Measurements from ENCODE around the gene PPP3CA.
A peak's percentile ranks its signal among the peaks of the same experiment; 100 is the strongest.

The PPP3CA gene

DNA sequence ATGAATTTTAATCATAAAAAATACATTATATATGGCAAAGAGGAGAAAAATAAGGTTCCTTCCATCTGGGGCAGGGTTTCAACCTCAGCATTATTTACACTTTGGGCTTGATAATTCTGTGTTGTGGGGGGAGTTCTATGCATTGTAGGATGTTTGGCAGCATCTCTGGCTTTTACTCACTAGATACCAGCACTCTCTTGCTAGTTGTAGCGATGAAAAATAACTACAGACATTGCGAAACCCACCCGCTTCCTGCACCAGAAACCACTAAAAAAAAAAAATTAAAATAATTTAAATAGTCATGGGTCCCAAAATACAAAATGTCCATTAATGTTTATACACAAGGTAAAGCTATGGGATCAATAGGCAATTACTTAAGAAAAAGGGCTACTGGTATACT, 52.7 kb downstream of the PPP3CA start:
- TF ChIP-seq, protein P1, sequence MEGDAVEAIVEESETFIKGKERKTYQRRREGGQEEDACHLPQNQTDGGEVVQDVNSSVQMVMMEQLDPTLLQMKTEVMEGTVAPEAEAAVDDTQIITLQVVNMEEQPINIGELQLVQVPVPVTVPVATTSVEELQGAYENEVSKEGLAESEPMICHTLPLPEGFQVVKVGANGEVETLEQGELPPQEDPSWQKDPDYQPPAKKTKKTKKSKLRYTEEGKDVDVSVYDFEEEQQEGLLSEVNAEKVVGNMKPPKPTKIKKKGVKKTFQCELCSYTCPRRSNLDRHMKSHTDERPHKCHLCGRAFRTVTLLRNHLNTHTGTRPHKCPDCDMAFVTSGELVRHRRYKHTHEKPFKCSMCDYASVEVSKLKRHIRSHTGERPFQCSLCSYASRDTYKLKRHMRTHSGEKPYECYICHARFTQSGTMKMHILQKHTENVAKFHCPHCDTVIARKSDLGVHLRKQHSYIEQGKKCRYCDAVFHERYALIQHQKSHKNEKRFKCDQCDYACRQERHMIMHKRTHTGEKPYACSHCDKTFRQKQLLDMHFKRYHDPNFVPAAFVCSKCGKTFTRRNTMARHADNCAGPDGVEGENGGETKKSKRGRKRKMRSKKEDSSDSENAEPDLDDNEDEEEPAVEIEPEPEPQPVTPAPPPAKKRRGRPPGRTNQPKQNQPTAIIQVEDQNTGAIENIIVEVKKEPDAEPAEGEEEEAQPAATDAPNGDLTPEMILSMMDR (IDR thresholded peaks at IDR 0.05; ENCODE audit: low read depth, low read length) = no peak
- no peak for TF ChIP-seq POLR2A (IDR thresholded peaks at IDR 0.05; ENCODE audit: extremely low read depth, insufficient read length)
- TF ChIP-seq, protein P2, sequence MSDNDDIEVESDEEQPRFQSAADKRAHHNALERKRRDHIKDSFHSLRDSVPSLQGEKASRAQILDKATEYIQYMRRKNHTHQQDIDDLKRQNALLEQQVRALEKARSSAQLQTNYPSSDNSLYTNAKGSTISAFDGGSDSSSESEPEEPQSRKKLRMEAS (IDR thresholded peaks at IDR 0.05; ENCODE audit: low read depth, low read length) = no peak
- TF ChIP-seq MYC (IDR thresholded peaks at IDR 0.05; ENCODE audit: low read depth, low read length) = no peak
- H3K4me3 ChIP-seq (ENCODE audit: low read depth, low read length) = no peak overlapping the region
- DNase-seq (ENCODE audit: low read depth) = peak; percentile 50

DNA sequence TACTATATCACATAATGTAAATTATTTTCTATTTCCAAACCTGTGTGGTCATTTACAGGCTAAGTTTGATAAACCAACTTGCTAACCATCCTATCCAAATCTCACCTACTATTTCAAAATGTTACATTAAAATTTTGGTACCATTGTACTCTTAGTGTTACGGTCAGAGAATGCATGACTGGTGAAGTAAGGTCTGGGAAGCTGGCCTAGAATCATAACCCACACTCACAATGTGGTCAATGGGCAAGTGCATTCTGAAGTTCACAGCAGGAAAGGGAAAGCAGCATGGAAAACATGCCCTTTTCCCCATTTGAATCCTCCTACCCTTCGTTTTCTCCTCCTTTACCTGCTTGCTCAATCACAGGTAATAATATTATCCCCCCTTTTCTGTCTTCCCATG, 54.4 kb downstream of the PPP3CA start:
- no peak for DNase-seq (ENCODE audit: low read depth)
- TF ChIP-seq, protein P1 (IDR thresholded peaks at IDR 0.05; ENCODE audit: low read depth, low read length) = no peak
- no peak for TF ChIP-seq POLR2A (IDR thresholded peaks at IDR 0.05; ENCODE audit: extremely low read depth, insufficient read length)
- TF ChIP-seq MYC (IDR thresholded peaks at IDR 0.05; ENCODE audit: low read depth, low read length) = no peak
- TF ChIP-seq, protein P2 (IDR thresholded peaks at IDR 0.05; ENCODE audit: low read depth, low read length) = no peak
- H3K4me3 ChIP-seq (ENCODE audit: low read depth, low read length) = no peak overlapping the region

DNA sequence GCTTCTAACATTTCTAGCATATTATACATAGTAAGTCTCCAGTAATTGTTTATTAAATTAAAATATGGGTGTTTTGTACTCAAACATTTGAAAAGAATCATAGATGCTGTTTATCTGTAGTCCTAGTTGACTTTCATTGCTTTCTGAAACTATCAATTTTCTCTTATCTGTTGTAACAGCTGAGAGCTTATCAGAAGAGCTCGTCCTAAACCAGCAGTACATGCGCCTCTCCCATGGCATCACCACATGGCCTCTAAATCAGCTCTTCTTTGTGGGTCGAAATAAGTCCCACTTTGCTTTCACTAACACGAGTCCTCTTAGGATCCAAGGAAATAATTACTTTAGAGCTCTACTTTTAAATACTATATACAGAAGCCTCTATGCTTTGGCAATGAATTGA, 55.1 kb downstream of the PPP3CA start:
- DNase-seq (ENCODE audit: low read depth) = no peak
- no peak for TF ChIP-seq POLR2A (IDR thresholded peaks at IDR 0.05; ENCODE audit: extremely low read depth, insufficient read length)
- TF ChIP-seq, protein P2 (IDR thresholded peaks at IDR 0.05; ENCODE audit: low read depth, low read length) = no peak
- TF ChIP-seq, protein P1 (IDR thresholded peaks at IDR 0.05; ENCODE audit: low read depth, low read length) = no peak
- no peak for TF ChIP-seq MYC (IDR thresholded peaks at IDR 0.05; ENCODE audit: low read depth, low read length)
- H3K4me3 ChIP-seq (ENCODE audit: low read depth, low read length) = no peak overlapping the region

DNA sequence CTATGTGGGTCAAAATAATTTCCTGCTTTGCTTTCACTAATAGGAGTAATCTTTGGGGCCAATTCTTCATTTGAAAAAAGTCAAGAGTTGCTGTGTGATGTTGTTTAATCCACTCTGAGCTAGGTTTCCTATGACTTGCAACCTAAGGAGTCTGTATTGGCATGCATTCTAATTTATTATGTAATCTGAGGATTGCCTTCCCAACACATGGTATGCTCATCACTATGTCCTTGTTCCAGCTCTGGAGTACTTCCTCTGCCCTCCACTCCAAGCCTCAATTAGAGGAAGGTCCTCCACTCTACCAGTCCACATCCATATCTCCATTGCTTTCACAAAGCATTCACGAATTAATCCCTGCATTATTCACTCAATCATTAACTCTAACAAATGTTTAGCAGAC, 56.1 kb downstream of the PPP3CA start:
- no peak for TF ChIP-seq POLR2A (IDR thresholded peaks at IDR 0.05; ENCODE audit: extremely low read depth, insufficient read length)
- TF ChIP-seq, protein P1 (IDR thresholded peaks at IDR 0.05; ENCODE audit: low read depth, low read length) = no peak
- no peak for DNase-seq (ENCODE audit: low read depth)
- H3K4me3 ChIP-seq (ENCODE audit: low read depth, low read length) = no peak overlapping the region

DNA sequence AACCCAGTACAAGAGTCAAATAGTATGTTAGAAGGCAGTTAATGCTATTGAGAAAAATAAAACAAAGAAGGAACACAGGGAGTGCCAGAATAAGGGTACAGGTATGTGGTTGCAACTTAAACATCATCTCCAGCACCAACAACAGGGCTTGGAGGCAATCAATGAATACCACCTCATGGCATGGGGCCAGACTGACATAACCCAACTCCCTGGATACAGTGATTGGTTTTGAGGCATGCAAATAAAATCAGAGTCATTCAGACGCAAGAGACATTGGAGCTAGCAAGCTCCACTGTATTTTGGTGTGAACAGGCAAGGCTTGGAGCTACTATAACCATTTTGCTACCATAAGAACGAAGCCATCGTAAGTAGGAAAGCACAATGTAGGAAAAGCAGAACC, 56.7 kb downstream of the PPP3CA start:
- no peak overlapping the region for H3K4me3 ChIP-seq (ENCODE audit: low read depth, low read length)
- TF ChIP-seq, protein P2 (IDR thresholded peaks at IDR 0.05; ENCODE audit: low read depth, low read length) = no peak
- TF ChIP-seq, protein P1 (IDR thresholded peaks at IDR 0.05; ENCODE audit: low read depth, low read length) = no peak
- TF ChIP-seq MYC (IDR thresholded peaks at IDR 0.05; ENCODE audit: low read depth, low read length) = no peak
- no peak for TF ChIP-seq POLR2A (IDR thresholded peaks at IDR 0.05; ENCODE audit: extremely low read depth, insufficient read length)
- DNase-seq (ENCODE audit: low read depth) = no peak

DNA sequence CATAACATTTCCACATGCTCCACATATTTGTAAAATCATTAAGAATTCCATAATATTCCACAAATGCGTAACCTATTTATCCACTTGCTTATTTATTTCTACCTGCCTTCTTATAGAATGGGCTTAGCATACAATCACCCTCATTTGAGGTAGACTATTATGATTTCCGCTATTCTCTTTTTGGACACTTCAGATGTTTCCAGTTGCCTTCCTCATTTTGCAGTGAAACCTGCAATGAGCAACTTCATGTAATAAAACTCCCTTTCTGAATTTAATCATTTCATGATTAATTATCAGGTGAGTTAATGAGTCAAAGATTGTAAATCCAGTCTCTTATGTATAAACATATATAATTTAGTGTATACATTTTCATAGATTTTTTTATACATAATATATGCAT, 58.0 kb downstream of the PPP3CA start:
- no peak for DNase-seq (ENCODE audit: low read depth)
- TF ChIP-seq, protein P1 (IDR thresholded peaks at IDR 0.05; ENCODE audit: low read depth, low read length) = no peak
- TF ChIP-seq MYC (IDR thresholded peaks at IDR 0.05; ENCODE audit: low read depth, low read length) (no peak), POLR2A (IDR thresholded peaks at IDR 0.05; ENCODE audit: extremely low read depth, insufficient read length) (no peak)
- TF ChIP-seq, protein P2 (IDR thresholded peaks at IDR 0.05; ENCODE audit: low read depth, low read length) = no peak
- no peak overlapping the region for H3K4me3 ChIP-seq (ENCODE audit: low read depth, low read length)

Measured in NB4 (cell line).